OCI-LY7 (cell line): ENCODE data around the gene FLT3. TPM values are rescaled to one million over a fixed set of nuclear protein-coding genes. Genes with fewer than 3 reads are reported as not detected.

Experiments used
- BruUV-seq: library from RNA; stranded (reverse); fragments of 400-500 nt; replicated peaks from 2 replicates; lab custom pipeline; 2021; lab: Mats Ljungman, UMichigan
- CTCF ChIA-PET: fragments of 300-600 bp; sonication (Branson Sonifier 250); formaldehyde crosslinking; loops from one replicate; lab custom pipeline; 2022; ENCODE audit warnings: antibody characterized with exemption; ENCODE audit not compliant: unreplicated experiment; lab: Charles Lee
- POLR2A ChIA-PET: fragments of 300-600 bp; sonication (Branson Sonifier 250); formaldehyde crosslinking; loops from one replicate; lab custom pipeline; 2022; ENCODE audit warnings: antibody characterized with exemption; lab: Charles Lee
- DNase-seq: peaks from one replicate; pipeline ENCODE4 v3.0.0-alpha.2; 2015; ENCODE audit warnings: low spot score
- H2AFZ ChIP-seq: fragments of 200-600 bp; sonication (generic), shearing (Covaris generic); 2 replicates; pipeline ENCODE4 v1.6.1; 2014; ENCODE audit warnings: mild to moderate bottlenecking, antibody characterized with exemption, low read length, moderate library complexity
- H3K27ac ChIP-seq: fragments of 200-600 bp; sonication (generic); 2 replicates; pipeline ENCODE4 v1.5.1; 2014; ENCODE audit warnings: mixed run types, low read depth, mild to moderate bottlenecking, moderate library complexity, low read length, inconsistent platforms; ENCODE audit not compliant: poor library complexity, severe bottlenecking
- H3K36me3 ChIP-seq: fragments of 200-600 bp; sonication (generic); 2 replicates; pipeline ENCODE4 v1.6.1; 2014; ENCODE audit warnings: mild to moderate bottlenecking, antibody characterized with exemption, low read length, moderate library complexity, mixed read lengths; ENCODE audit not compliant: insufficient read depth
- H3K4me1 ChIP-seq: fragments of 200-600 bp; sonication (generic); 2 replicates; pipeline ENCODE4 v1.5.1; 2014; ENCODE audit warnings: mild to moderate bottlenecking, low read length; ENCODE audit not compliant: insufficient read depth, poor library complexity, severe bottlenecking
- H3K4me2 ChIP-seq: fragments of 200-600 bp; sonication (generic); 2 replicates; pipeline ENCODE4 v1.6.1; 2014; ENCODE audit warnings: mild to moderate bottlenecking, low read length
- H3K4me3 ChIP-seq: fragments of 200-600 bp; sonication (generic); 2 replicates; pipeline ENCODE4 v1.5.1; 2014; ENCODE audit warnings: mild to moderate bottlenecking, low read depth, low read length; ENCODE audit not compliant: poor library complexity, severe bottlenecking
- H3K79me2 ChIP-seq: fragments of 200-600 bp; sonication (generic); 2 replicates; pipeline ENCODE4 v1.6.1; 2016; ENCODE audit warnings: low read depth, mild to moderate bottlenecking, low read length, moderate library complexity, mixed read lengths; ENCODE audit not compliant: insufficient read depth
- H3K9me2 ChIP-seq: fragments of 200-600 bp; sonication (generic); 2 replicates; pipeline ENCODE4 v1.6.1; 2016; ENCODE audit warnings: mild to moderate bottlenecking, low read length, mixed read lengths; ENCODE audit not compliant: insufficient read depth
- H3K9me3 ChIP-seq: fragments of 200-600 bp; sonication (generic); 2 replicates; pipeline ENCODE4 v1.6.1; 2014; ENCODE audit warnings: mild to moderate bottlenecking, mixed run types, low read length, mixed read lengths
- H4K20me1 ChIP-seq: fragments of 200-600 bp; sonication (generic); 2 replicates; pipeline ENCODE4 v1.6.1; 2014; ENCODE audit warnings: mild to moderate bottlenecking, antibody characterized with exemption, low read length, moderate library complexity, mixed read lengths; ENCODE audit not compliant: insufficient read depth
- EZH2phosphoT487 ChIP-seq: fragments of 200-600 bp; sonication (generic); IDR thresholded peaks from 2 replicates; pipeline ENCODE4 v1.6.1; 2018; ENCODE audit warnings: low read depth, borderline replicate concordance, mild to moderate bottlenecking, mixed run types, antibody characterized with exemption, low read length, moderate library complexity, mixed read lengths
- intact Hi-C: fragments of 100-400 bp; cut with micrococcal nuclease; formaldehyde crosslinking; loops from one replicate; pipeline ENCODE4 v1.10.0; 2022; ENCODE audit not compliant: unreplicated experiment
- total RNA-seq, 2 experiments: library from RNA; depleted of rRNA in 1 of 2; stranded (reverse); fragments of >200 nt in 1 of 2; shearing (Covaris generic) in 1 of 2; gene quantifications; 2 replicates each; pipeline ENCODE4 v1.2.3, GENCODE V29; 2014 to 2022
- TF ChIP-seq, protein P1 (sequence below): fragments of 200-600 bp; sonication (generic); conservative IDR thresholded peaks from 2 replicates; pipeline ENCODE4 v1.5.1; 2014; ENCODE audit warnings: mild to moderate bottlenecking, antibody characterized with exemption, low read length, moderate library complexity, mixed read lengths

The FLT3 gene
- total RNA-seq, 2 experiments from 2014 or later: not detected

DNA sequence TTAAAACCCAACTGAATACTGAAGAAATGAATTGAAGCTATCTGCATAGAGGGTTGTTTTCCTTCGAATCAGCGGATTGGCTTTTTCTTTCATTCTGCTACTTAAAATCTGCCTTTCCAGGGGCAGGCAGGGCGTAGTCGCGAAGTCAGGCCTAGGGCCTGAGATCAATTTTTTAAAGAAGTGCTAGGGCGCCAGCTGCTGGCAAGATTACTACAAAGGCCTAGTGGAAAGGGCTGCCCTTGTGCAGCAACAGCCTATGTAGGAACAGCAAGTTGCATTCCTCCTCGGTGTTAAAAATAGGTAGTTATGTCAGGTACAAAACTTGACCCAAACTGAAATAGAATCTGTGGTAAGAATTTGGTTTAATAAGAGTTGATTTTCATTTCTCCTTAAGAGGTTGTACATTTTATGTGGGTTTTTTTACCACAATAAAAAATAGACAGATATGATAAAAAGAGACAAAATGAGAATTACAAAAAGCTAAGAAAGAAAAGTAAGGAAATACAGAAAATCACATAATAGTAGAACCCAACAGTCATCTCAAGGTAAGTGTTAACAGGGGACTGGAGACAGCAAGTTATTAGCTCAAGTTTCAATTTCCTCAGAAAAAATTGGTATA is 102.4 kb downstream of the FLT3 start:
- Histone ChIP-seq H3K27ac (no peak overlapping the region), H4K20me1 (no peaks in the 10 kb centered on the region), H3K79me2 (no peaks in the 10 kb centered on the region), H3K4me2 (no peak overlapping the region), H3K4me1 (no peaks in the 10 kb centered on the region), H3K9me3 (no peaks in the 10 kb centered on the region), H3K36me3 (no peaks in the 10 kb centered on the region), H3K4me3 (no peak overlapping the region), H3K9me2 (no peaks in the 10 kb centered on the region), H2AFZ (peak overlapping the region; percentile 35; the same call in 1 of the 2 replicates)
- no TSS peak for BruUV-seq
- TF ChIP-seq, protein P1, sequence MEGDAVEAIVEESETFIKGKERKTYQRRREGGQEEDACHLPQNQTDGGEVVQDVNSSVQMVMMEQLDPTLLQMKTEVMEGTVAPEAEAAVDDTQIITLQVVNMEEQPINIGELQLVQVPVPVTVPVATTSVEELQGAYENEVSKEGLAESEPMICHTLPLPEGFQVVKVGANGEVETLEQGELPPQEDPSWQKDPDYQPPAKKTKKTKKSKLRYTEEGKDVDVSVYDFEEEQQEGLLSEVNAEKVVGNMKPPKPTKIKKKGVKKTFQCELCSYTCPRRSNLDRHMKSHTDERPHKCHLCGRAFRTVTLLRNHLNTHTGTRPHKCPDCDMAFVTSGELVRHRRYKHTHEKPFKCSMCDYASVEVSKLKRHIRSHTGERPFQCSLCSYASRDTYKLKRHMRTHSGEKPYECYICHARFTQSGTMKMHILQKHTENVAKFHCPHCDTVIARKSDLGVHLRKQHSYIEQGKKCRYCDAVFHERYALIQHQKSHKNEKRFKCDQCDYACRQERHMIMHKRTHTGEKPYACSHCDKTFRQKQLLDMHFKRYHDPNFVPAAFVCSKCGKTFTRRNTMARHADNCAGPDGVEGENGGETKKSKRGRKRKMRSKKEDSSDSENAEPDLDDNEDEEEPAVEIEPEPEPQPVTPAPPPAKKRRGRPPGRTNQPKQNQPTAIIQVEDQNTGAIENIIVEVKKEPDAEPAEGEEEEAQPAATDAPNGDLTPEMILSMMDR: peak; percentile 89
- TF ChIP-seq EZH2phosphoT487: no peak
- ChIA-PET CTCF (no interaction called here), POLR2A (interaction anchor here (0.6 to 1.4 kb wide), 2 partner anchors 12 to 40 kb away, joined by 3 read pairs; no protein-coding TSS in a partner anchor)
- peak; percentile 66 for DNase-seq
- intact Hi-C loops: no loop called here

DNA sequence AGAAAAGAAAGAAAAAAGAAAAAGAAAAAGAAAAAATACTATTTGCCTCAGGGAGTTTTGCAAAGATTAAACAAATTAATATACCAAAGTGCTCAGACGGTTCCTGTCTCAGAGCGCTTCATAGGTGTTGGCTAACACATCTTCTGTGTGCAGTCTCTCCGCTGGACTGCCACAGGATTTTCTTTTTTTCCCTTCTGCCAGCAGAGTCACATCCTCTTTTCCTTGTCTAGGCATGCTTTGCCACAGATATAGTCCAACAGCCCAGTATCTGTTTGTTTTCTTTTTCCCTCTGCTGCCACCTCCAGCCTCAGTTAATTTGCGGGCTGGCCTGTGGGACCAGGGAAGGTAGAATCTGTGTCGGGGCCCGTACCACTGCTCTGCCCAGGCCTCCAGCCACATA is 108.5 kb downstream of the FLT3 start:
- intact Hi-C loops: no loop called here
- no peaks in the 10 kb centered on the region for H4K20me1 ChIP-seq
- H3K4me2 ChIP-seq: no peak overlapping the region
- BruUV-seq: no TSS peak
- no peaks in the 10 kb centered on the region for H3K9me3 ChIP-seq
- no peaks in the 10 kb centered on the region for H3K79me2 ChIP-seq
- H2AFZ ChIP-seq: no peak overlapping the region
- no peak for TF ChIP-seq EZH2phosphoT487
- TF ChIP-seq, protein P1: no peak
- ChIA-PET POLR2A (no interaction called here), CTCF (no interaction called here)
- H3K4me3 ChIP-seq: no peak overlapping the region
- no peak overlapping the region for H3K27ac ChIP-seq
- H3K4me1 ChIP-seq: no peaks in the 10 kb centered on the region
- DNase-seq: no peak
- H3K9me2 ChIP-seq: no peaks in the 10 kb centered on the region
- no peaks in the 10 kb centered on the region for H3K36me3 ChIP-seq

DNA sequence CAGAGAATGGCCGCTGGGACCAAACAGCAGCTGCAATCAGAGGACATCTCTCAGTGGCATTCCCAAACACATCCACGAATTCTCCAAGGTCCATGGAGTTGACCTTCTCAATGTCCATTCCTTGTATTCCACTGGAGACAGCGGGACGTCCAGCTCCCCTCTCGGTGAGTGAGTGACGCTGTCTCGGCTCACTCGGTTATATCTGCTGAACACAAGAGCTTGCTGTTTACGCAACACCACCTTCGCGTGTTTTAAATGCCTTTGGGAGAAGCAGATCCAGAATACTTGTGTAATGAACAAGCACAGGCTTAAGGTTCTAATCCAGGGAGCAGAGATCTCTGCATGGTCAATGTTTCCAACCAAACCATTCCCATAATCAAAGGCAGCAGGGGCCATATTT is 111.9 kb downstream of the FLT3 start, which contains the start of gene URAD:
URAD (minus strand) TSS at position 174 of the 400 bp plus-strand sequence; CDS start at position 118, 56 bp downstream.
- no peak for DNase-seq
- TF ChIP-seq, protein P1: no peak
- TF ChIP-seq EZH2phosphoT487: no peak
- no TSS peak for BruUV-seq
- no peak within 1 kb of the TSS for H3K4me2 ChIP-seq
- no peaks in the 10 kb centered on the region for H3K9me3 ChIP-seq
- intact Hi-C loops: loop anchor here (10.0 kb wide), 1 partner anchor 286 kb away; no protein-coding TSS in a partner anchor
- H3K27ac ChIP-seq: no peak within 1 kb of the TSS
- ChIA-PET CTCF (no interaction called here), POLR2A (interaction anchor here (0.9 kb wide), 1 partner anchor 995 kb away, joined by 3 read pairs; no protein-coding TSS in a partner anchor)
- no peaks in the 10 kb centered on the region for H3K79me2 ChIP-seq
- H4K20me1 ChIP-seq: no peaks in the 10 kb centered on the region
- no peak within 1 kb of the TSS for H3K4me3 ChIP-seq
- H3K4me1 ChIP-seq: no peaks in the 10 kb centered on the region
- H2AFZ ChIP-seq: no peak within 1 kb of the TSS
- H3K36me3 ChIP-seq: no peaks in the 10 kb centered on the region
- no peaks in the 10 kb centered on the region for H3K9me2 ChIP-seq
